Measurements from ENCODE around the gene SLC35A3.
"Not testable (repeated sequence)": the region's sequence is repeated elsewhere in the genome, so short reads cannot be mapped to it uniquely, and the experiment has no call there.

The SLC35A3 gene

GRCh38 chr1:99975529-99975928 lies 5.7 kb downstream of the SLC35A3 start:
- no peak for DNase-seq

DNA sequence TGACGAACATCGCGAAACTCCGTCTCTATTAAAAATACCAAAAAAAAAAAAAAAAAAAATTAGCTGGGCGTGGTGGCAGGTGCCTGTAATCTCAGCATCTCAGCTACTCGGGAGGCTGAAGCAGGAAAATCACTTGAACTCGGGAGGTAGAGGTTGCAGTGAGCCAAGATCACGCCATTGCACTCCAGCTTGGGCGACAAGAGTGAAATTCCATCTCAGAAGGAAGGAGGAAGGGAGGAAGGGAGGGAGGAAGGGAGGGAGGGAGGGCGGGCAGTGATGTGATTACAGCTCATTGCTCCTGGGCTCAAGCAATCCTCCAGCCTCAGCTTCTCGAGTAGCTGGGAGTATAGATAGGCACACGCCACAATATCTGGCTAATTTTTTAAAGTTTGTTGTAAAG lies 7.5 kb downstream of the SLC35A3 start:
- DNase-seq, result not testable (repeated sequence)

DNA sequence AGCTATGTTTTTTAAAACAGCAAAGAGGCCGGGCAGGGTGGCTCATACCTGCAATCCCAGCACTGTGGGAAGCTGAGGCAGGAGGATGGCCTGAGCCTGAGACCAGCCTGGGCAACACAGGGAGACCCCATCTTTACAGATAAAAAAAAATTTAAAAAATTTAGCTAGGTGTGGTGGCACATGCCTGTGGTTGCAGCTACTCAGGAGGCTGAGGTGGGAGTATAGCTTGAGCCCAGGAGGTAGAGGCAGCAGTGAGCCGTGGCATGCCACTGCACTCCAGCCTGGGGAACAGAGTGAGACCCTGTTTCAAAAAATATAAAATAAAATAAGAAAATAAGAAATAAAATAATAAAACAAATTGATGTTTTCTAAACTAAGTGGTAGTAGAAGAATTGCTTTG lies 8.4 kb downstream of the SLC35A3 start:
- DNase-seq, result no peak

- no peak for DNase-seq
These were observed 9.3 kb downstream of the SLC35A3 start for GRCh38 chr1:99979091-99979490.

DNA sequence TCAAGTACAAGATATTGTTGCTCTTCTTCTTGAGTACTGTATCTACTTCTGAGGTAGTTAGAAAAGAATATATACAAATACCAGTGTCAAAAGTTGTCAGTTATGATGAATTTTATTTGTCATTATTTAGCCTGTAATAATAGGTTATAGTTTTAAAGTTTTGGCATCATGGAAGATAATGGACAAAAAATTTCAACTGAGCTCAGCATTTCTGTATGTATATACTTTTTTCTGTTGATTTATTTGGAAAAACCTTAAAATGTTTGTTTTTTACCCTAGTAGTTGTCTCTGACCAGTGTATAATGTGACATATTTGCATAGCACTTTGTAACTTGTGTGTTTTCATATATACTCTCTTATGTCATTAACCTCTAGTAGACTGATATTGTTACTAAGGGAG lies 11.1 kb downstream of the SLC35A3 start:
- no peak for DNase-seq

GRCh38 chr1:99986656-99987225 lies 16.9 kb downstream of the SLC35A3 start:
- DNase-seq, result no peak

GRCh38 chr1:99988210-99988765 lies 18.5 kb downstream of the SLC35A3 start:
- DNase-seq, result no peak

DNA sequence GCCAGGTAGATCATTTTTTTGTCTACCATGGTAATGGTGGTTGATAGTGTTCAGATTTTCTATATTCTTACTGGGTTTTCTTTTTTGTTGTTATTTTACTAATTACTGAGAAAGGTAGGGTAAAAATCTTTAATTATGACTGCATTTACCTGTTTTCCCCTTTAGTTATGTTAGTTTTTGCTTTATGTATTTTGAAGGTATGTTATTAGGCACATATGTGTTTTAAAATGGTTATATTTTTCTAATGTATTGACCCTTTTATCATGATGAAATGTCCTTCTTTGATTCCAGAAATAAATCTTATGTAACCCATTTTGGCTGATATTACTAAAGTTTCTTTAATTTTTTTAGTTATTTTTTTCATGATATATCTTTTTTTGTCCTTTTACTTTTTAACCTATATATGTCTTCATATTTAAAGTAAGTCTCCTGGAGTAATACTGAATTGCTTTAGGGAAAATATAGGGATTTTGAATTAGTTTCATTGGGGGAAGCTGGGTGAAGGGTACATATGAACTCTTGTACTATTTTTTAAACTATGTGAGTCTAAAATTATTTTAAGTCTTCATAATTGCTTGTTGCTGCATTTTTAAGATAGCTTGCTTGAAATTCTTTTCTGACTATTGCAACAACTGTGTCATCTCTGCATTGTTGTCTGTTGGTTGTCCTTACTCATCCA lies 22.4 kb downstream of the SLC35A3 start:
- no peak for DNase-seq

GRCh38 chr1:99992760-99993467 lies 23.1 kb downstream of the SLC35A3 start:
- no peak for DNase-seq

GRCh38 chr1:99993468-99993845 lies 23.7 kb downstream of the SLC35A3 start:
- DNase-seq, result no peak

GRCh38 chr1:99994496-99994895 lies 24.7 kb downstream of the SLC35A3 start:
- DNase-seq, result no peak

- no peak for DNase-seq
These were observed 27.2 kb downstream of the SLC35A3 start for GRCh38 chr1:99996951-99997350.

DNA sequence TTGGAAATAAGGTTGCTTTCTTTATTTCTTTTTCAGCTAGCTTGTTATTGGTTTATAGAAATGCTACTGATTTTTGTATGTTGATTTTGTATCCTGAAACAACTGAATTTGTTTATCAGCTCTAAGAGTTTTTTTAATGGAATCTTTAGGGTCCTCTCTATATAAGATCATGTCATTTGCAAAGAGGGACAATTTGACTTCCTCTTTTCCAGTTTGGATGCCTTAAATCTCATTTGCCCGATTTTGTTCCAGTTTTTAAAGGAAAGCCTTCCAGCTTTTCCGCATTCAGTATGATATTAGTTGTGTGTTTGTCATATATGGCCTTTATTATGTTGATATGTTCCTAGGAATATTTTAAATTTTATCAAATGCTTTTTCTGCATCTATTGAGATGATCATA lies 31.7 kb downstream of the SLC35A3 start:
- DNase-seq, result no peak

- DNase-seq, result no peak
These were observed 35.6 kb downstream of the SLC35A3 start for GRCh38 chr1:100005424-100005823.

DNA sequence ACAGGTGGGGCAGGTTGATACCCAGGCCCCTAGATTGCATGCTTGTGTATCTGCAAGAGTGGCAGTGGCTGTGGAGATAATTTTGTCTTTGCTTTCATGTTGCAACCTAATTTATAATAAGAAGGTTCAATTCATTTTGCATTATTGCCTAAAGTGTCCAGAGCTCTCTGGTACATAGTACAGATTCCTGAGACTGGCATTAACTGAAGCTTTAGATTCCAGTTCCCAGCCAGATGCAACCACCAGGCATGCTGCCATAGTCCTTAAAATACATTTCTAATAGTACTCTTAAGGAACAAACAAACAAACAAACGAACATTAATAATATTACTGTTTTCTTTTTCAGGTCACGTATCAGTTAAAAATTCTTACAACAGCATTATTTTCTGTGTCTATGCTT lies 36.9 kb downstream of the SLC35A3 start:
- no peak for DNase-seq

- no peak for DNase-seq
These were observed 39.7 kb downstream of the SLC35A3 start for GRCh38 chr1:100009458-100009857.

DNA sequence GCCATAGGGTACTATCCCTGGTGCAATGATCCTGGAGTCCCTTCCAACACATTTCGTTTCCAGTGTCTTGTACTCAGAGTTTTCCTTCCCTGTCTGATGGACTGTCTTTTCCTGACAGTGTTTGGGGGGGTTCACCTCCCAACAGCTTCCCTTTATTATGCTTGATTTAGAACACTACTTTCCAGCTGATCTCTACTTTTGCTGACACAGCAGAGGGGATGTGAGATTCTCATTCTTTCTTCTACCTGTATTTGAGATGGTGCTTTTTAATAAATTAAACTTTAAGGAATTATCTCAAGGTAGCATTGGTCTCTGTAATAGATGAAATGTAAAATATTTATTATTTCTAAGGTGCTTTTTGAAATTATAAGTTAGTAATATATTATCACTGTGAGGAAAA lies 41.0 kb downstream of the SLC35A3 start:
- DNase-seq, result no peak

- no peak for DNase-seq
These were observed 49.4 kb downstream of the SLC35A3 start for GRCh38 chr1:100019220-100019619.

DNA sequence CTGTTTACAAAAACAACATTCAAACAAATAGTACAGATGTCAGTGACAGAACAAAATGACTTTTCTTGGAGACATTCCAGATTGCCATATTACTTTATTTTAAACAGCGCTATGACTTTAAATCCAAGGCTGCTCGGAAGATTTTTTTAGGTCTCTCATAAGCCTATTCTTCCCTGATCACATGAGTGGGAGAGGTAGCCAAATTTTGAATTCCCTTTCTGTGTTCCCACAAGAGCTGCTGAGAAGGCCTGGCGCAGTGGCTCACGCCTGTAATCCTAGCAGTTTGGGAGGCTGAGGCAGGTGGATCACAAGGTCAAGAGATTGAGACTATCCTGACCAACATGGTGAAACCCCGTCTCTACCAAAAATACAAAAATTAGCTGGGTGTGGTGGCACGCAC lies 53.7 kb downstream of the SLC35A3 start:
- DNase-seq, result no peak

DNA sequence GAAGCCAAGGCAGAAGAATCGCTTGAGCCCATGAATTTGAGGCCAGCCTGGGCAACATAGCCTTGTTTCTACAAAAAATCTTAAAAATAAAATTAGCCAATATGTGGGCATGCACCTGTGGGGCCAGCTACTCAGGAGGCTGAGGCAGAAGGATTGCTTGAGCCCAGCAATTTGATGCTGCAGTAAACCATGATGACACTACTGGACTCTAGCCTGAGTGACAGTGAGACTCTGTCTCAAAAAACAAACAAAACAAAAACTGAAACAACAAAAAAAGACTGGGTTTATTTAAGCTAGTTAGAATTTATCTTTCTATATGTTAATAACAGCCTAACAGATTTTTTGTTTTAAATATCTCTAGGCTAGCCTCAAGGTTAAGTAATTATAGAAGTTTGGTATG lies 57.4 kb downstream of the SLC35A3 start:
- no peak for DNase-seq

DNA sequence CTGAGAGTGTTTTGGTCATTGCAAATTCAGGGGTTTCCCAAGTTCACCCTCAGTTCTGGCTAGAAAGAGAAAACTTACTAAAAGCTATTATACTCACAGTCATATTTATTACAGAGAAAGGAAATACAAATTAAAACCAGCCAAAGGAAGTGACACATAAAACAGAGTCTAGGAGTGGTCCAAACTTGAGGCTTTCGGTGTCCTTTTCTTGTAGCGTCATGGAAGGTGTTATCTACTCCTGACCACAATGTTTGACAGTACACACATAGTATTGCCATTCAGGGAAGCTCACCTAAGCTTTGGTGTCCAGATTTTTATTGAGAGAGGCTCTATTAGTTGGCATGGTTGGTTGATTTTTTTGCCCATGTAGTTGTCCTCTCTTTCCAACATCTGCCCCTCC lies 59.0 kb downstream of the SLC35A3 start:
- no peak for DNase-seq

DNA sequence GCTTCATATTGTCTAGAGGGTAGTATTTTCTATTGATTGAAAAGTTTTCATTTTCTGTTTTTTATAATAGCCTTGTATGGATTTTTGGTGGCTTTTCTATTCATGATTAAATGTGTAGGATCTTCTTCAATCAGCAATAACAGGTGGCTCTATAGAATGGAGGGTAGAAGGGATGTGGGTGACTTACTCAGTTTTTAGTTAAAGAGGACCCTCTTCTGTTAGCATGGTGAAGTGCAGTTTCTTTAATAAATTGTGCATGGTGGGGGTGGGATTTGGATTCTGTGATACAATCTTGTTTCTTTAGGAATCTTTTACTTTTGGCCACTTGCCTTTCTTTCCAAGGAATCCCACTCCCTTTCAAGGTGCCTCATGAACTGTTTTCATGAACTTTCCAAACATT lies 64.7 kb downstream of the SLC35A3 start:
- peak; percentile 15 for DNase-seq

DNA sequence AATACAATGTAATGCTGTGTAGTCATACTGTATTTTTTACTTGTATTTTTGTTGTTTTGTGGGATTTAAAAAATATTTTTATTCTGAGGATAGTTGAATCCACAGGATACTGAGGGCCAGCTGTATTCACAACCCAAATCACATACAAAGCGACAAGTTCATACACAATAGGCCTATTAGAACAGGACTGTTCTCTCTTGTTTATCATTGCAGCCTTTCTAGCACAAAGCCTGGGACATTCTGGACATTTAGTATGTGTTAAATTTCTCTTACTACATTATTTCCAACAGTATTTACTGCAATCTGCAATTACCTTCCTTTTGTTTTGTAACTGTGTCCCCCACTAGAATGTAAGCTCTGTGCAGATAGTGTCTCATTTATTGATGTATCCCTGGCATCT lies 65.4 kb downstream of the SLC35A3 start:
- no peak for DNase-seq

Measured in 8988T (cell line).